ENCODE results near the gene RIMBP2. TPM values are rescaled to one million over a fixed set of nuclear protein-coding genes. Genes with fewer than 3 reads are reported as not detected.

The RIMBP2 gene
- total and polyA plus RNA-seq, 8 donors = 0.42 to 19.0 (median 16.1) TPM

DNA sequence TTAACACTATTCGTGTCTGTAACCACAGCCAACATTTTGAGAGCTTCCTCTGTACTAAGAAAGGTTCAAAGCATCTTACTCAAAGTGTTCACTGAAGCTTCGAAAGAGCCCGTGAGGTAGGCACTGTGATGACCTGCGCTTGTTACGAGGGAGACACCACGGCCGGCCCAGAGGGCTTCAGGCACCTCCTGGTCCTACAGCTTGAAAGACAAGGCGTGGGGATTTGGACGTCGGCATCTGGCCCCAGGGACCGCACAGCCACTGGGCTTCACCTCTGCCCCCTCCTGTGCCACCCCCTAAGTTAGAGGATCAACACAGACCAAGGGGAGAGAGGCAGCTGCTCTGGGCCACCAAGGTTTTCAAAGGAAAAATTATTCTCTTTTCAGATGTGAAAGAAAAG lies 75.6 kb downstream of the RIMBP2 start:
- Histone ChIP-seq H3K27me3 (peaks cover 0 to 9% of the 10 kb centered on the region in 2 donors), H3K4me3 (no peak overlapping the region), H3K9me3 (no peaks in the 10 kb centered on the region), H3K36me3 (no peaks in the 10 kb centered on the region), H3K27ac (no peak overlapping the region), H3K4me1 (no peaks in the 10 kb centered on the region)
- TF ChIP-seq, protein P1, sequence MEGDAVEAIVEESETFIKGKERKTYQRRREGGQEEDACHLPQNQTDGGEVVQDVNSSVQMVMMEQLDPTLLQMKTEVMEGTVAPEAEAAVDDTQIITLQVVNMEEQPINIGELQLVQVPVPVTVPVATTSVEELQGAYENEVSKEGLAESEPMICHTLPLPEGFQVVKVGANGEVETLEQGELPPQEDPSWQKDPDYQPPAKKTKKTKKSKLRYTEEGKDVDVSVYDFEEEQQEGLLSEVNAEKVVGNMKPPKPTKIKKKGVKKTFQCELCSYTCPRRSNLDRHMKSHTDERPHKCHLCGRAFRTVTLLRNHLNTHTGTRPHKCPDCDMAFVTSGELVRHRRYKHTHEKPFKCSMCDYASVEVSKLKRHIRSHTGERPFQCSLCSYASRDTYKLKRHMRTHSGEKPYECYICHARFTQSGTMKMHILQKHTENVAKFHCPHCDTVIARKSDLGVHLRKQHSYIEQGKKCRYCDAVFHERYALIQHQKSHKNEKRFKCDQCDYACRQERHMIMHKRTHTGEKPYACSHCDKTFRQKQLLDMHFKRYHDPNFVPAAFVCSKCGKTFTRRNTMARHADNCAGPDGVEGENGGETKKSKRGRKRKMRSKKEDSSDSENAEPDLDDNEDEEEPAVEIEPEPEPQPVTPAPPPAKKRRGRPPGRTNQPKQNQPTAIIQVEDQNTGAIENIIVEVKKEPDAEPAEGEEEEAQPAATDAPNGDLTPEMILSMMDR (IDR thresholded peaks at IDR 0.05) = no peak
- DNase-seq (no peak), ATAC-seq (no peak)
- intact Hi-C loops (cut with DNase I) = no loop called here

DNA sequence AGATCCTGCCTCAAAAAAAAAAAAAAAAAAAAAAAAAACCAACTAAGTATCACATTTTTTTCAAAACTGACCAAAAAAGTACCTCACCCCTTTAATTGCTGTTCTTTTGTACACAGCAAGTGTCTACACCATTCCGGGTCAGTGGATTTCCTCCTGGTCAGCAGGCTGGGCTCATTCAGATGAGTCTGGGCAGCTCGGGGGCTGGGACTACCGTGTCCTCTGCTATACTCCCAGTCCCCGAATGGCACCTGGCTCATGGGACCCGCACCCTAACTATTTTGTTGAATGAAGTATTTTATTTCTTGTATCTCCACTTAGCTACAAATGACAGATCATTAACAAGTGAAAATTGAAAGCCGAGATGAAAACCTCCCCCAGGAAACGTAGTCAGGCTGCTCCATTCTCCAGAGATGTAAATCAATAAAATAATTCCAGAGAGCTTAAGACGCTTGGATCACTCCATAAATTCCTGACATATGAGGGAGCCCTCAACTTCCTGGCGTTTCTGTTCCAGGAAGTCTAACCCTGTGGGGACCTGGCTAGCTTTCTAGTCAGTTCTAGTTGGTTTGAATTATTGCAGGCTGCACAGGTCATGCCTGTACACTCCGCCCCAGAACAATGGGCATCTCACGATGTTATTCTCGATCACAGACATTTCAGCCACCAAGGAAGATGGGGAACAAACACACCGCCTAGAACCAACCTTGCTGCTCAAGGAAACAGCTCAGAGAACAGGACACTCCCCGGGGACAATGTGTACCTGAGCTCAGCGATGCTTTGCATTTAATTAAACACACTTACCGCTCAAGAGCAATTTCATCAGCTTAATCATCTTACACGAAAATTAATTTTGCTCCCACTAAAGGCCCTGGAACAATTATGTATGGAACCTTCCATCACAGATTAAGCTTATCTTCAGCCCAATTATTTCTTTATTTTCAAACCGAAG lies 76.3 kb downstream of the RIMBP2 start:
- intact Hi-C loops (cut with DNase I) = no loop called here

DNA sequence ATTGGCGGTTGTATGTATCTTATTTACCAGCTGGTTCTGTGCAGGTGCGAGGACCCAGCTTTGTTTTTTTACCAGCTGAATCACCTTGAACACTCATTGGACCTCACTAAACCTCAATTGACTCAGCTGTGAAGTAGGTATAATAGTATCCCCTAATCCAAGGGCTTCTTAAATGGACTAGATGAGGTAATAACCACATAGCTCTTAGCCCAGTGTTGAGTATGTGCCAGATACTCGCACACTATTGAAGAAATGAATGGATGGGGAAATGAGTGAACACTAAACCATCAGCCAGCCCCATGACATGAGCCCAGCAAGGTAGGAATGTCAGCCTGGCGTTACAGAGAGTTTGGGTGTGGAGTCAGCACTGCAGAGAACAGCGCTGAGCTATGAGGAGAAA lies 79.7 kb downstream of the RIMBP2 start:
- Histone ChIP-seq H3K9me3 (no peaks in the 10 kb centered on the region), H3K27me3 (peaks cover 0 to 24% of the 10 kb centered on the region in 2 donors), H3K36me3 (no peaks in the 10 kb centered on the region), H3K4me1 (no peaks in the 10 kb centered on the region), H3K4me3 (no peak overlapping the region), H3K27ac (no peak overlapping the region)
- no peak for DNase-seq
- TF ChIP-seq, protein P1 (IDR thresholded peaks at IDR 0.05) = no peak
- intact Hi-C loops (cut with DNase I) = no loop called here
- ATAC-seq = no peak

More for the DNA sequence above, 76.3 kb downstream of the RIMBP2 start:
- Histone ChIP-seq H3K4me3 (no peak overlapping the region), H3K4me1 (no peaks in the 10 kb centered on the region), H3K36me3 (no peaks in the 10 kb centered on the region), H3K9me3 (no peaks in the 10 kb centered on the region), H3K27me3 (peaks cover 0 to 17% of the 10 kb centered on the region in 2 donors), H3K27ac (no peak overlapping the region)
- ATAC-seq = no peak
- DNase-seq = no peak
- TF ChIP-seq, protein P1 (IDR thresholded peaks at IDR 0.05) = no peak

DNA sequence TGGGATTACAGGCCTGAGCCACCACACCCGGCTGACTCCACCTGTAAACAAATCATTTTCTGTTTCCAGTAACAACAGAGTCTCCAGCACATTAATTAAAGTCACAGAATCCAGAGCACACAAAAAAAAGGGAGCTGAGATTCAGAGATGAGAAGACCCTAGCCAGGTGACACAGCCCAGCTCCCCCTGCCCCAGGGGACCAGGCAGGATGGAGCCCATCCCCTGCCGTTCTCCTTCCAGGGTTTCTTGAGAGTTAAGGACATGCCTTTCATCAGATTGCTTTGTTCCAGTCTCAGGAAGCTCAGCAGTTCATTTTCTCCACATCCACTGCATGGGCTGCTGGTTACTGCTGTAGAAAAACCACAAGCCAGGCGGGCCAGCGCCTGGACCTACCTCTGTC lies 81.2 kb downstream of the RIMBP2 start:
- Histone ChIP-seq H3K36me3 (no peaks in the 10 kb centered on the region), H3K4me1 (no peaks in the 10 kb centered on the region), H3K27me3 (peaks cover 0 to 24% of the 10 kb centered on the region in 2 donors), H3K27ac (no peak overlapping the region), H3K9me3 (no peaks in the 10 kb centered on the region), H3K4me3 (no peak overlapping the region)
- intact Hi-C loops (cut with DNase I) = no loop called here
- DNase-seq (no peak), ATAC-seq (no peak)
- TF ChIP-seq, protein P1 (IDR thresholded peaks at IDR 0.05) = no peak

DNA sequence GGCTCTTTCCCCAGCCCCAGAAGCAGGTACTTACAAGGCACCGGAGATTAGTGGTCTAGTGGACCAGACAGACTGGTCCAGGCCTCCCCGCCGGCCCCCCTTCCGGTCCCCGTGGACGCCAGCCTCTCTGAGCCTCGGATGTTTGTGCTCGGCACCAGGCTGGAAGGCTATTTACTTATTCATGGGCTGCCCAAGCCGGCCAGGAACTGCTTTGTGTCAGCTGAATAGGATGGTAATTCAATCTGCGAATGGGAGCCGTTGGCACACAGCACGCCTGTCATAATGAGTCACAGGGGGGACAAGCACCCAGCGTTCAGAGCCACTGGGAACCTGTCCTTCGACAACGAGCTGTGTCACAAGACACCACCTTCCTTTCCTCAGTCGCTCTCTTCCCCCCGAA lies 82.3 kb downstream of the RIMBP2 start:
- H3K4me3 ChIP-seq = no peak overlapping the region
- H3K27ac ChIP-seq = no peak overlapping the region
- peak; percentile 33 for ATAC-seq
- no peaks in the 10 kb centered on the region for H3K36me3 ChIP-seq
- H3K9me3 ChIP-seq = no peaks in the 10 kb centered on the region
- DNase-seq = peak in 2 of 4 donors; percentile 15 to 69
- intact Hi-C loops (cut with DNase I) = no loop called here
- H3K4me1 ChIP-seq = no peaks in the 10 kb centered on the region
- H3K27me3 ChIP-seq = peaks cover 0 to 24% of the 10 kb centered on the region in 2 donors
- TF ChIP-seq, protein P1 (IDR thresholded peaks at IDR 0.05) = no peak
